Measurements from ENCODE around the gene NOX4.

NOX4 gene

DNA sequence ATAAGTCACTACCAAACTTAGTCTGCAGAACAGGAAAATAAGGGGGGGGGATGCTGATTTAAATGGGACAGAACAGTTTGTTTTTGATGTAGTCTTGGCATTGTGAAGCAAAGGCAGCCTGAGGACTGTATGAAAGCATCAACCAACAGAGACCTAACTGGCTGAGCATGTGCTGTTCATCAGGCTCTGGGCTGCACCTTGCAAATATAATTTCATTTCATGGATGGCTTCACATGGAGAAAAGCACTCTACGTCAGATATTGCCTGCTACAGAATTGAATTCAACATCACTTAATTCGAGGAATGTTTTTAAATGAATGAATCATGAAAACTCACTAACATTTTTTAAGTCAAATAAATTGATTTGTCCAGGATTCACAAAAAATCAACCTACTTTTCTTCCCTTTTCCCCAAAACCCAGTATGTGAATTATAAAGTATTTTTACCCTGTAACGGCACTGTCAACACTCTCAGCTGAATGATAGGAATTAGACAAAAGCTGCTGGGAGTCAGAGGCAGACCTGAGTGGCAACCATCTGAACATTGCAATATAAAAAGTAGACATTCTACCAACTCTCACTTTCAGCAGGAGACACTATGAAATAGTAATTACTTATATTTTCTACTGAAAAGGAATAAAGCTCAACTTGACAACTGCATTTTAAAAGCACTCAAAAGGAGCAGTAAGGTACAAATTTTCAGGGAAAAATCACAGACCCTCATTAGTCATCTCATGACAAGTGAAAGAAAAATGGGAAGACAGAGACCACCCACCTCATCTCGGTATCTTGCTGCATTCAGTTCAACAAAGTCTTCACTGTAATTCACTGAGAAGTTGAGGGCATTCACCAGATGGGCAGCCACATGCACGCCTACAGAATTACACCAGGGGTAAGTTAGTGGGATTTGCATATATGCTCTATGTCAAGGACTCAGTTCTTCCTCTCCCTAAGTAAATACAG lies 47.5 kb downstream of the NOX4 start:
- Histone ChIP-seq H2BK120ac (ENCODE audit: low read depth, low read length) (no peak overlapping the region), H3K79me1 (ENCODE audit: low read depth, low read length) (no peaks in the 10 kb centered on the region), H3K27ac (replicated peaks; ENCODE audit: low read length) (no peak overlapping the region), H3K27me3 (ENCODE audit: control insufficient read depth in 3 of 3, insufficient read depth in 3 of 3, low read depth in 1 of 3, low read length in 3 of 3) (no peaks in the 10 kb centered on the region), H2BK5ac (ENCODE audit: low read length) (no peak overlapping the region), H3K36me3 (replicated peaks in 1 of 2; ENCODE audit: control insufficient read depth in 2 of 2, insufficient read depth in 2 of 2, low read length in 2 of 2) (peaks cover 0 to 12% of the 10 kb centered on the region in 2 donors), H3K4ac (ENCODE audit: low read length) (no peak overlapping the region), H2BK15ac (ENCODE audit: low read length) (no peak overlapping the region), H4K91ac (ENCODE audit: low read depth, low read length, poor library complexity) (no peak overlapping the region), H3K9me3 (replicated peaks in 1 of 2; ENCODE audit: control insufficient read depth in 2 of 2, insufficient read depth in 1 of 2, low read depth in 1 of 2, low read length in 2 of 2) (peaks cover 0 to 5% of the 10 kb centered on the region in 2 donors), H2AK5ac (ENCODE audit: low read depth, low read length) (no peak overlapping the region), H3K23ac (ENCODE audit: low read depth, low read length, poor library complexity) (no peak overlapping the region), H3K4me1 (ENCODE audit: control insufficient read depth in 2 of 2, insufficient read depth in 1 of 2, low read depth in 1 of 2, low read length in 2 of 2) (peaks cover 7 to 12% of the 10 kb centered on the region in 2 donors), H2AFZ (ENCODE audit: low read length) (no peak overlapping the region), H3K4me3 (ENCODE audit: low read length in 2 of 2) (no peak overlapping the region), H2BK12ac (ENCODE audit: low read length) (no peak overlapping the region), H3K4me2 (ENCODE audit: insufficient read depth, low read length, poor library complexity, severe bottlenecking) (no peak overlapping the region), H3K18ac (ENCODE audit: low read length) (no peak overlapping the region), H3K14ac (ENCODE audit: low read length) (no peak overlapping the region), H4K8ac (ENCODE audit: low read depth, low read length) (no peak overlapping the region), H3K9ac (ENCODE audit: low read depth, low read length, poor library complexity) (no peak overlapping the region)
- peak; percentile 15 for DNase-seq (ENCODE audit: low spot score)
- WGBS, 2 donors (ENCODE audit: extremely low coverage in 2 of 2, insufficient read length in 2 of 2, insufficient replicate concordance in 1 of 2): no CpG with 5 or more reads among the region's 5 CpGs

DNA sequence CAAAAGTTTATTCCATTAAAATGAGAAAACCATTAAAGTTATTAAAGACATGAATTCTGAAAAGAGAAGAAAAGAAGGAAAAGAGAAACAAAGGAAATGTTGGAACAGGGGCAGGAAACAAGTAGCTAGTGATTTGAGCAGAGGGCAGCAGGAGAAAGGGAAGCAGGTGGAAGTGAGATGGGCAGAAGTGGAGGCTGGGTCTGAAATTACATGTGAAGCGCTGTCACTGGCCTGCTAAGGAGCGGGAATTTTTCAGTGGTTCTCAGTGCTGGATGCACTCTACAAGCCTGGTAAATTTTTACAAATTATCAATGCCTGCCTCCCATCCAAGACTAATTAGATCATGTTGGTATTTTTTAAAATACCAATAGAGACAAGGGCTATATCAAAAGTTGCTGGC lies 48.4 kb downstream of the NOX4 start:
- H3K9me3 ChIP-seq (replicated peaks in 1 of 2; ENCODE audit: control insufficient read depth in 2 of 2, insufficient read depth in 1 of 2, low read depth in 1 of 2, low read length in 2 of 2): peaks cover 0 to 5% of the 10 kb centered on the region in 2 donors
- no peak overlapping the region for H3K23ac ChIP-seq (ENCODE audit: low read depth, low read length, poor library complexity)
- no peak overlapping the region for H2BK12ac ChIP-seq (ENCODE audit: low read length)
- H3K4ac ChIP-seq (ENCODE audit: low read length): no peak overlapping the region
- H2BK120ac ChIP-seq (ENCODE audit: low read depth, low read length): no peak overlapping the region
- peaks cover 0 to 14% of the 10 kb centered on the region in 2 donors for H3K36me3 ChIP-seq (replicated peaks in 1 of 2; ENCODE audit: control insufficient read depth in 2 of 2, insufficient read depth in 2 of 2, low read length in 2 of 2)
- no peaks in the 10 kb centered on the region for H3K27me3 ChIP-seq (ENCODE audit: control insufficient read depth in 3 of 3, insufficient read depth in 3 of 3, low read depth in 1 of 3, low read length in 3 of 3)
- H4K91ac ChIP-seq (ENCODE audit: low read depth, low read length, poor library complexity): no peak overlapping the region
- H3K4me3 ChIP-seq (ENCODE audit: low read length in 2 of 2): no peak overlapping the region
- H2AFZ ChIP-seq (ENCODE audit: low read length): no peak overlapping the region
- no peak for DNase-seq (ENCODE audit: low spot score)
- H3K18ac ChIP-seq (ENCODE audit: low read length): no peak overlapping the region
- H3K4me1 ChIP-seq (ENCODE audit: control insufficient read depth in 2 of 2, insufficient read depth in 1 of 2, low read depth in 1 of 2, low read length in 2 of 2): peaks cover 7 to 12% of the 10 kb centered on the region in 2 donors
- no CpG with 5 or more reads among the region's 2 CpGs for WGBS, 2 donors (ENCODE audit: extremely low coverage in 2 of 2, insufficient read length in 2 of 2, insufficient replicate concordance in 1 of 2)
- no peak overlapping the region for H3K14ac ChIP-seq (ENCODE audit: low read length)
- H3K27ac ChIP-seq (replicated peaks; ENCODE audit: low read length): no peak overlapping the region
- H3K79me1 ChIP-seq (ENCODE audit: low read depth, low read length): no peaks in the 10 kb centered on the region
- H2BK5ac ChIP-seq (ENCODE audit: low read length): no peak overlapping the region
- H3K4me2 ChIP-seq (ENCODE audit: insufficient read depth, low read length, poor library complexity, severe bottlenecking): no peak overlapping the region
- H2BK15ac ChIP-seq (ENCODE audit: low read length): no peak overlapping the region
- no peak overlapping the region for H4K8ac ChIP-seq (ENCODE audit: low read depth, low read length)
- no peak overlapping the region for H3K9ac ChIP-seq (ENCODE audit: low read depth, low read length, poor library complexity)
- no peak overlapping the region for H2AK5ac ChIP-seq (ENCODE audit: low read depth, low read length)

DNA sequence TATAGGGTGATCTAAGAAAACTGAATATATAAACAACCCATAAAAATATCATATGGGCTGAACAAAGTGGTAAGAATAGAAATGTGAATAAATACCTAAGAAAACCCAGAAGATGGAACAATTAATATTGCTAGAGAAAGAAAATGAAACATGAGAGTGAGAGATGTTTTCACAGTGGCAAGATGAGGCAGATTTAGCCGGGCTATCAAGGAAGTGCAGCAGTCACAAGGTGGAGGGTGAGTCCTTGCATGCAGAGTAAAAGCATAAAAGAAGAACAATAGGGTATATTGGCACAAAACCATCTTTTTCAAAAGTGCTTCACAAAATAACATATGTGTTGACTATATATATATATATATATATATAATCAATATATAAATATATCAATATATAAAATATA lies 49.6 kb downstream of the NOX4 start:
- Histone ChIP-seq H2BK15ac (ENCODE audit: low read length) (no peak overlapping the region), H4K91ac (ENCODE audit: low read depth, low read length, poor library complexity) (no peak overlapping the region), H2AFZ (ENCODE audit: low read length) (no peak overlapping the region), H3K4ac (ENCODE audit: low read length) (no peak overlapping the region), H3K9ac (ENCODE audit: low read depth, low read length, poor library complexity) (no peak overlapping the region), H2AK5ac (ENCODE audit: low read depth, low read length) (no peak overlapping the region), H2BK120ac (ENCODE audit: low read depth, low read length) (no peak overlapping the region), H3K18ac (ENCODE audit: low read length) (no peak overlapping the region), H2BK12ac (ENCODE audit: low read length) (no peak overlapping the region), H2BK5ac (ENCODE audit: low read length) (no peak overlapping the region), H3K4me2 (ENCODE audit: insufficient read depth, low read length, poor library complexity, severe bottlenecking) (no peak overlapping the region), H3K14ac (ENCODE audit: low read length) (no peak overlapping the region), H3K9me3 (replicated peaks in 1 of 2; ENCODE audit: control insufficient read depth in 2 of 2, insufficient read depth in 1 of 2, low read depth in 1 of 2, low read length in 2 of 2) (peaks cover 0 to 3% of the 10 kb centered on the region in 2 donors), H3K4me1 (ENCODE audit: control insufficient read depth in 2 of 2, insufficient read depth in 1 of 2, low read depth in 1 of 2, low read length in 2 of 2) (peaks cover 7 to 12% of the 10 kb centered on the region in 2 donors), H4K8ac (ENCODE audit: low read depth, low read length) (no peak overlapping the region), H3K36me3 (replicated peaks in 1 of 2; ENCODE audit: control insufficient read depth in 2 of 2, insufficient read depth in 2 of 2, low read length in 2 of 2) (peaks cover 0 to 18% of the 10 kb centered on the region in 2 donors), H3K27me3 (ENCODE audit: control insufficient read depth in 3 of 3, insufficient read depth in 3 of 3, low read depth in 1 of 3, low read length in 3 of 3) (no peaks in the 10 kb centered on the region), H3K79me1 (ENCODE audit: low read depth, low read length) (no peaks in the 10 kb centered on the region), H3K23ac (ENCODE audit: low read depth, low read length, poor library complexity) (no peak overlapping the region), H3K4me3 (ENCODE audit: low read length in 2 of 2) (no peak overlapping the region), H3K27ac (replicated peaks; ENCODE audit: low read length) (no peak overlapping the region)
- DNase-seq (ENCODE audit: low spot score): no peak
- no CpG with 5 or more reads among the region's 1 CpG for WGBS, 2 donors (ENCODE audit: extremely low coverage in 2 of 2, insufficient read length in 2 of 2, insufficient replicate concordance in 1 of 2)

- Histone ChIP-seq H2BK15ac (ENCODE audit: low read length) (no peak overlapping the region), H3K36me3 (replicated peaks in 1 of 2; ENCODE audit: control insufficient read depth in 2 of 2, insufficient read depth in 2 of 2, low read length in 2 of 2) (peaks cover 0 to 18% of the 10 kb centered on the region in 2 donors), H3K18ac (ENCODE audit: low read length) (no peak overlapping the region), H3K27me3 (ENCODE audit: control insufficient read depth in 3 of 3, insufficient read depth in 3 of 3, low read depth in 1 of 3, low read length in 3 of 3) (no peaks in the 10 kb centered on the region), H4K8ac (ENCODE audit: low read depth, low read length) (no peak overlapping the region), H3K4me2 (ENCODE audit: insufficient read depth, low read length, poor library complexity, severe bottlenecking) (no peak overlapping the region), H3K9me3 (replicated peaks in 1 of 2; ENCODE audit: control insufficient read depth in 2 of 2, insufficient read depth in 1 of 2, low read depth in 1 of 2, low read length in 2 of 2) (no peaks in the 10 kb centered on the region), H2AFZ (ENCODE audit: low read length) (no peak overlapping the region), H3K4me1 (ENCODE audit: control insufficient read depth in 2 of 2, insufficient read depth in 1 of 2, low read depth in 1 of 2, low read length in 2 of 2) (no peaks in the 10 kb centered on the region), H3K9ac (ENCODE audit: low read depth, low read length, poor library complexity) (no peak overlapping the region), H3K14ac (ENCODE audit: low read length) (no peak overlapping the region), H3K79me1 (ENCODE audit: low read depth, low read length) (no peaks in the 10 kb centered on the region), H3K4me3 (ENCODE audit: low read length in 2 of 2) (no peak overlapping the region), H2BK5ac (ENCODE audit: low read length) (no peak overlapping the region), H4K91ac (ENCODE audit: low read depth, low read length, poor library complexity) (no peak overlapping the region), H3K27ac (replicated peaks; ENCODE audit: low read length) (no peak overlapping the region), H2BK12ac (ENCODE audit: low read length) (no peak overlapping the region), H2BK120ac (ENCODE audit: low read depth, low read length) (no peak overlapping the region), H2AK5ac (ENCODE audit: low read depth, low read length) (no peak overlapping the region), H3K23ac (ENCODE audit: low read depth, low read length, poor library complexity) (no peak overlapping the region), H3K4ac (ENCODE audit: low read length) (no peak overlapping the region)
- DNase-seq (ENCODE audit: low spot score): no peak
- no CpG with 5 or more reads among the region's 1 CpG for WGBS, 2 donors (ENCODE audit: extremely low coverage in 2 of 2, insufficient read length in 2 of 2, insufficient replicate concordance in 1 of 2)
Observed at GRCh38 chr11:89437317-89437716, 53.9 kb downstream of the NOX4 start.
